HG03280 (cell line): ENCODE results near the gene GNAO1.

Experiments used
- ATAC-seq: cut with Tn5 transposase; IDR thresholded peaks from one replicate; pipeline ENCODE4 v1.9.1; 2021; ENCODE audit warnings: mild to moderate bottlenecking, moderate library complexity; ENCODE audit not compliant: unreplicated experiment

The GNAO1 gene

GRCh38 chr16:56282451-56282850 lies 91.2 kb downstream of the GNAO1 start:
- ATAC-seq = no peak

- no peak for ATAC-seq
Measured at GRCh38 chr16:56284521-56284920, 93.2 kb downstream of the GNAO1 start.

GRCh38 chr16:56286809-56287208 lies 95.5 kb downstream of the GNAO1 start:
- ATAC-seq = no peak

- ATAC-seq = no peak
Measured at GRCh38 chr16:56288019-56288418, 96.7 kb downstream of the GNAO1 start.

- no peak for ATAC-seq
Measured at GRCh38 chr16:56289416-56289815, 98.1 kb downstream of the GNAO1 start.

- no peak for ATAC-seq
Measured at GRCh38 chr16:56289862-56290261, 98.6 kb downstream of the GNAO1 start.

GRCh38 chr16:56294014-56294413 lies 102.7 kb downstream of the GNAO1 start:
- ATAC-seq = no peak

- ATAC-seq = no peak
Measured at GRCh38 chr16:56294579-56294978, 103.3 kb downstream of the GNAO1 start.

- no peak for ATAC-seq
Measured at GRCh38 chr16:56295059-56295665, 103.9 kb downstream of the GNAO1 start.

GRCh38 chr16:56295739-56296527 lies 104.6 kb downstream of the GNAO1 start:
- ATAC-seq = no peak

- no peak for ATAC-seq
Measured at GRCh38 chr16:56297684-56298083, 106.4 kb downstream of the GNAO1 start.

GRCh38 chr16:56298116-56298515 lies 106.8 kb downstream of the GNAO1 start:
- ATAC-seq = no peak

GRCh38 chr16:56298948-56299596 lies 107.8 kb downstream of the GNAO1 start:
- ATAC-seq = no peak

GRCh38 chr16:56300242-56300623 lies 108.9 kb downstream of the GNAO1 start:
- no peak for ATAC-seq

- no peak for ATAC-seq
Measured at GRCh38 chr16:56300891-56301850, 109.9 kb downstream of the GNAO1 start.

GRCh38 chr16:56302506-56302905 lies 111.2 kb downstream of the GNAO1 start:
- ATAC-seq = no peak

GRCh38 chr16:56303066-56303715 lies 111.9 kb downstream of the GNAO1 start:
- ATAC-seq = no peak

GRCh38 chr16:56303880-56304279 lies 112.6 kb downstream of the GNAO1 start:
- no peak for ATAC-seq

- no peak for ATAC-seq
Measured at GRCh38 chr16:56305956-56306565, 114.8 kb downstream of the GNAO1 start.
